Measurements from ENCODE around the gene MFSD1. TPM values are rescaled to one million over a fixed set of nuclear protein-coding genes. Genes with fewer than 3 reads are reported as not detected.

Gene MFSD1
- total and polyA plus RNA-seq, 5 donors from 2014 or later: 23.3 to 65.8 (median 52.9) TPM

GRCh38 chr3:158804441-158804840 lies 2.6 kb downstream of the MFSD1 start:
- DNase-seq (no peak), ATAC-seq (ENCODE audit: low read depth in 2 of 2) (no peak)
- H3K27ac ChIP-seq (ENCODE audit: insufficient read depth, low read length, poor library complexity, severe bottlenecking): no peak overlapping the region
- H3K4me1 ChIP-seq (ENCODE audit: control insufficient read depth, insufficient read depth, low read length, poor library complexity, severe bottlenecking): peaks cover 25% of the 10 kb centered on the region
- Mint-ChIP-seq H3K9me3 (peaks cover 0 to 3% (median 0%) of the 10 kb centered on the region in 7 donors), H3K4me1 (peaks cover 21 to 46% (median 25%) of the 10 kb centered on the region in 4 donors), H3K4me3 (peak overlapping the region in 2 of 4 donors; percentile 44 to 57), H3K36me3 (peaks cover 34% of the 10 kb centered on the region), H3K27me3 (no peaks in the 10 kb centered on the region), H3K27ac (no peak overlapping the region)
- no peak overlapping the region for H3K4me3 ChIP-seq (ENCODE audit: low read depth, low read length)
- H3K9me3 ChIP-seq (ENCODE audit: control insufficient read depth in 2 of 2, low read length in 2 of 2): no peaks in the 10 kb centered on the region
- H3K36me3 ChIP-seq (ENCODE audit: control insufficient read depth, insufficient read depth, low read length): peaks cover 29% of the 10 kb centered on the region
- H3K27me3 ChIP-seq (ENCODE audit: control insufficient read depth, insufficient read depth, low read length): no peaks in the 10 kb centered on the region

- H3K9me3 Mint-ChIP-seq: no peaks in the 10 kb centered on the region
- no peaks in the 10 kb centered on the region for H3K27me3 Mint-ChIP-seq
- H3K36me3 Mint-ChIP-seq: peaks cover 63% of the 10 kb centered on the region
- no peaks in the 10 kb centered on the region for H3K27me3 ChIP-seq (ENCODE audit: control insufficient read depth, insufficient read depth, low read length)
- H3K9me3 ChIP-seq (ENCODE audit: control insufficient read depth in 2 of 2, low read length in 2 of 2): no peaks in the 10 kb centered on the region
- DNase-seq (no peak), ATAC-seq (ENCODE audit: low read depth in 2 of 2) (no peak)
- no peak overlapping the region for H3K4me3 Mint-ChIP-seq
- no peak overlapping the region for H3K27ac ChIP-seq (ENCODE audit: insufficient read depth, low read length, poor library complexity, severe bottlenecking)
- H3K4me1 Mint-ChIP-seq: peaks cover 16 to 27% (median 19%) of the 10 kb centered on the region in 4 donors
- H3K36me3 ChIP-seq (ENCODE audit: control insufficient read depth, insufficient read depth, low read length): peaks cover 62% of the 10 kb centered on the region
- no peaks in the 10 kb centered on the region for H3K4me1 ChIP-seq (ENCODE audit: control insufficient read depth, insufficient read depth, low read length, poor library complexity, severe bottlenecking)
- no peak overlapping the region for H3K4me3 ChIP-seq (ENCODE audit: low read depth, low read length)
- no peak overlapping the region for H3K27ac Mint-ChIP-seq
Observed at GRCh38 chr3:158808697-158809096, 6.8 kb downstream of the MFSD1 start.

DNA sequence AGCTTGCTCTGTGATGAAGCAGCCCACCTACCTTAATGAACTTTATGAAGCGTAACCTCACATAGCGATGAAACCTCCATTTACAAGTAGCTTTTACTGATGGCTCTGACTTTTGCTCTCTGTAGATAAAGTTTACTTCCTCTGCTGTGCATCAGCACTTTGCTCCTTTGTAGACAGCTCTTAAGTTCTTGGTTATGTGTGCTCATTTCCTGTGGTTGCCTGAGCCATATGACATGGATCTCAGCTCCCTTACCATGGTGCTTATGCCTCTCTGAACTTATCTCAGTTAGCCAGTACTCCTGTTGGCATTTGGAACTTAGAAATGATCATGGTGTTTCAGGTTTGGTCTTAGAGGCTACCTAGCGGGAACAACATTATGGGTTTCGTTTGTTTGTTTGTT lies 7.8 kb downstream of the MFSD1 start:
- no peaks in the 10 kb centered on the region for H3K4me1 ChIP-seq (ENCODE audit: control insufficient read depth, insufficient read depth, low read length, poor library complexity, severe bottlenecking)
- no peaks in the 10 kb centered on the region for H3K9me3 Mint-ChIP-seq
- H3K27me3 ChIP-seq (ENCODE audit: control insufficient read depth, insufficient read depth, low read length): no peaks in the 10 kb centered on the region
- no peak overlapping the region for H3K4me3 Mint-ChIP-seq
- peaks cover 11 to 25% (median 18%) of the 10 kb centered on the region in 4 donors for H3K4me1 Mint-ChIP-seq
- H3K9me3 ChIP-seq (ENCODE audit: control insufficient read depth in 2 of 2, low read length in 2 of 2): no peaks in the 10 kb centered on the region
- no peaks in the 10 kb centered on the region for H3K27me3 Mint-ChIP-seq
- ATAC-seq (ENCODE audit: low read depth in 2 of 2) (peak in 1 of 2 donors; percentile 37), DNase-seq (peak in 1 of 3 donors; percentile 51)
- H3K27ac ChIP-seq (ENCODE audit: insufficient read depth, low read length, poor library complexity, severe bottlenecking): no peak overlapping the region
- H3K4me3 ChIP-seq (ENCODE audit: low read depth, low read length): no peak overlapping the region
- H3K27ac Mint-ChIP-seq: no peak overlapping the region
- peaks cover 69% of the 10 kb centered on the region for H3K36me3 ChIP-seq (ENCODE audit: control insufficient read depth, insufficient read depth, low read length)
- H3K36me3 Mint-ChIP-seq: peaks cover 64% of the 10 kb centered on the region

DNA sequence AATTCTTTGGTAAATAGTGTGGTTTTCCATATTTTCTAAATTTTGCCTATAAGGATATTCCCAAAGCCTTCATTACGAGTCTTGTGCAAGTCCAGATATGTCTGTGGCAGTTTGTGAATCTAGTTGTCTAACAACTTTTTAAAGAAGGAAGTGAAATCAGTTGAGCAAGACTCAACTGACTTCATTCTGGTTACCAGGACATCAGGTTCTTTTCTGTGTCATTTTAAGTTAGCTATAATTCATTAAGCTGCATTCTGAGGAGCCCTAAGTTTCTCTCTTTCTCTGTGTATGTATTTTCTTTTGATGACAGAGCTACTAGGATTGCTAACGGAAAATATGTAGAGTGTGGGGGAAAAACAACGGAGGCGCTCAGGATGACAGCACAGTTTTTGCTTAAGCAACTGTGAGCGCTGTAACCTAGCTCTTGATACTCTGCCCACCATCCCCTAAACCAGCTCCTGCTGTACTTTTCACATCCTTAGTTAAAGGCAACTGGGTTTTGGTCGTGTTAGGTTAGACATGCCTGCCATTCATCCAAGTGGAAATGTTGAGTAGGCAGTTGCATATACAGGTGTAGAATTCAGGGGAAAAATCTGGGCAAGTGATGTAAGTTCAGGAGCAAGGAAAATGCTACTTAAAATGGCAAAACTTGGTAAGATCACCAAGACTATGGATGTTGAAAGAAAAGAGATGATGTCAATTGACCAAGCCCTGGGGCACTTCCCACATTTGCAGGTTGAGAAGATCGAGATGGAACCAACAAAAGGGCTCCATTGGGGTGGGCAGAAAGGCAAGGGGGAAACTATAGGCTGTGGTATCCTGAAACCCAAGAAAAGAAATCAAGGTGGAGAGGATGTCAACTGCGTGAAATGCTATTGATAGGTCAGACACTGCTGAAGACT lies 9.2 kb downstream of the MFSD1 start:
- Histone ChIP-seq H3K4me1 (ENCODE audit: control insufficient read depth, insufficient read depth, low read length, poor library complexity, severe bottlenecking) (no peaks in the 10 kb centered on the region), H3K9me3 (ENCODE audit: control insufficient read depth in 2 of 2, low read length in 2 of 2) (no peaks in the 10 kb centered on the region), H3K27ac (ENCODE audit: insufficient read depth, low read length, poor library complexity, severe bottlenecking) (no peak overlapping the region), H3K4me3 (ENCODE audit: low read depth, low read length) (no peak overlapping the region), H3K27me3 (ENCODE audit: control insufficient read depth, insufficient read depth, low read length) (no peaks in the 10 kb centered on the region), H3K36me3 (ENCODE audit: control insufficient read depth, insufficient read depth, low read length) (peaks cover 74% of the 10 kb centered on the region)
- Mint-ChIP-seq H3K27ac (no peak overlapping the region), H3K4me3 (no peak overlapping the region), H3K36me3 (peaks cover 56% of the 10 kb centered on the region), H3K27me3 (no peaks in the 10 kb centered on the region), H3K9me3 (no peaks in the 10 kb centered on the region), H3K4me1 (peaks cover 7 to 16% (median 9%) of the 10 kb centered on the region in 4 donors)
- ATAC-seq (ENCODE audit: low read depth in 2 of 2): no peak
- no peak for DNase-seq

DNA sequence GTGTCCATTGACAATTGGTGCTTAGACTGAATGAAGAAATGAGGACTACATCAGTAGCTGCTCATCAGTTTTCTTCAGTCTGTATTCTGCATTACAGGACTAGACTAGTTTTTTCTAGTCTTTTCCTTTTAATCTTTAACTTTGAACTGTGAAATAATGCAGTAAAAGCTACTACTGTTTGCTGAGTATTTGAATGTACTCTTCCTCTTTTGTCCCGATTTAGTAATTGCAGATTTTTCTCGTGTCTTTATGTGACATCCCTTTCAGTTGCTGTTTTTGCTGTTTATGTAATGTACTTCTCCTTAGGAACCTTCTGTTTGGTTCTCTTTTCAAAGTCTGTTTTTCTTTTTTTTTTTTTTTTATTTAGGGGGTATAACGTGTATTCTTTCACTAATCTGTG lies 17.4 kb downstream of the MFSD1 start:
- Histone ChIP-seq H3K27ac (ENCODE audit: insufficient read depth, low read length, poor library complexity, severe bottlenecking) (no peak overlapping the region), H3K4me1 (ENCODE audit: control insufficient read depth, insufficient read depth, low read length, poor library complexity, severe bottlenecking) (no peaks in the 10 kb centered on the region), H3K27me3 (ENCODE audit: control insufficient read depth, insufficient read depth, low read length) (no peaks in the 10 kb centered on the region), H3K4me3 (ENCODE audit: low read depth, low read length) (no peak overlapping the region), H3K9me3 (ENCODE audit: control insufficient read depth in 2 of 2, low read length in 2 of 2) (no peaks in the 10 kb centered on the region), H3K36me3 (ENCODE audit: control insufficient read depth, insufficient read depth, low read length) (peaks cover 58% of the 10 kb centered on the region)
- Mint-ChIP-seq H3K36me3 (peaks cover 40% of the 10 kb centered on the region), H3K27ac (no peak overlapping the region), H3K9me3 (no peaks in the 10 kb centered on the region), H3K4me3 (no peak overlapping the region), H3K4me1 (peaks cover 0 to 16% (median 0%) of the 10 kb centered on the region in 4 donors), H3K27me3 (no peaks in the 10 kb centered on the region)
- DNase-seq (no peak), ATAC-seq (ENCODE audit: low read depth in 2 of 2) (no peak)

DNA sequence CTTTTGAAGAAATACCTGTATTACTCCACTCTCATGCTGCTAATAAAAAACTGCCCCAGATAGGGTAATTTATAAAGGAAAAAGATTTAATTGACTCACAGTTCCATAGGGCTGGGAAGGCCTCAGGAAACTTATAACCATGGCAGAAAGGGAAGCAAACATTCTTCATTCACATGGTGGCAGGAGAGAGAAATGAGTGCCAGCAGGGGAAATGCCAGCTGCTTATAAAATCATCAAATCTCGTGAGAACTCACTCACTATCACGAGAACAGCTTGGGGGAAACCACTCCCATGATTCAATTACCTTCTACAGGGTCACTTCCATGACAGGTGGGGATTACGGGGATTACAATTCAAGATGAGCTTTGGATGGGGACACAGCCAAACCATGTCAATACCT lies 18.7 kb downstream of the MFSD1 start:
- no peak for DNase-seq
- Mint-ChIP-seq H3K4me1 (peaks cover 0 to 16% (median 0%) of the 10 kb centered on the region in 4 donors), H3K4me3 (no peak overlapping the region), H3K9me3 (no peaks in the 10 kb centered on the region), H3K27me3 (no peaks in the 10 kb centered on the region), H3K27ac (no peak overlapping the region), H3K36me3 (peaks cover 44% of the 10 kb centered on the region)
- Histone ChIP-seq H3K9me3 (ENCODE audit: control insufficient read depth in 2 of 2, low read length in 2 of 2) (no peaks in the 10 kb centered on the region), H3K4me3 (ENCODE audit: low read depth, low read length) (no peak overlapping the region), H3K27me3 (ENCODE audit: control insufficient read depth, insufficient read depth, low read length) (no peaks in the 10 kb centered on the region), H3K4me1 (ENCODE audit: control insufficient read depth, insufficient read depth, low read length, poor library complexity, severe bottlenecking) (no peaks in the 10 kb centered on the region), H3K36me3 (ENCODE audit: control insufficient read depth, insufficient read depth, low read length) (peaks cover 57% of the 10 kb centered on the region), H3K27ac (ENCODE audit: insufficient read depth, low read length, poor library complexity, severe bottlenecking) (no peak overlapping the region)
- no peak for ATAC-seq (ENCODE audit: low read depth in 2 of 2)

DNA sequence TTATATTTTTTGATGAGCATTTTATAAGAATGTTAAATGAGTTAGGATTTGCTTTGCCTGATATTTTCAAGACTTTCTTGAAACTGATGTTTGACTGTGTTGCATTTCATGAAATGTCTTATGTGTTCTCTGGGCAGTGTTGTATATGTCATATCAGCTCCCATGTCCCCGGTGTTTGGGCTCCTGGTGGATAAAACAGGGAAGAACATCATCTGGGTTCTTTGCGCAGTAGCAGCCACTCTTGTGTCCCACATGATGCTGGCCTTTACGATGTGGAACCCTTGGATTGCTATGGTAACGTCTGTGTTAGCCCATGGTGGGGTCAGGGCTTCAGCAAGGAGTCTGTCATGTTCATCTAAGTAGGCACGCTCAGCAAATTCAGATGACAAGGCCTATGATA lies 20.0 kb downstream of the MFSD1 start:
- Mint-ChIP-seq H3K9me3 (no peaks in the 10 kb centered on the region), H3K27ac (no peak overlapping the region), H3K4me1 (peaks cover 0 to 16% (median 0%) of the 10 kb centered on the region in 4 donors), H3K4me3 (no peak overlapping the region), H3K36me3 (peaks cover 44% of the 10 kb centered on the region), H3K27me3 (no peaks in the 10 kb centered on the region)
- DNase-seq (no peak), ATAC-seq (ENCODE audit: low read depth in 2 of 2) (no peak)
- Histone ChIP-seq H3K36me3 (ENCODE audit: control insufficient read depth, insufficient read depth, low read length) (peaks cover 64% of the 10 kb centered on the region), H3K4me1 (ENCODE audit: control insufficient read depth, insufficient read depth, low read length, poor library complexity, severe bottlenecking) (no peaks in the 10 kb centered on the region), H3K4me3 (ENCODE audit: low read depth, low read length) (no peak overlapping the region), H3K27me3 (ENCODE audit: control insufficient read depth, insufficient read depth, low read length) (no peaks in the 10 kb centered on the region), H3K9me3 (ENCODE audit: control insufficient read depth in 2 of 2, low read length in 2 of 2) (no peaks in the 10 kb centered on the region), H3K27ac (ENCODE audit: insufficient read depth, low read length, poor library complexity, severe bottlenecking) (no peak overlapping the region)

DNA sequence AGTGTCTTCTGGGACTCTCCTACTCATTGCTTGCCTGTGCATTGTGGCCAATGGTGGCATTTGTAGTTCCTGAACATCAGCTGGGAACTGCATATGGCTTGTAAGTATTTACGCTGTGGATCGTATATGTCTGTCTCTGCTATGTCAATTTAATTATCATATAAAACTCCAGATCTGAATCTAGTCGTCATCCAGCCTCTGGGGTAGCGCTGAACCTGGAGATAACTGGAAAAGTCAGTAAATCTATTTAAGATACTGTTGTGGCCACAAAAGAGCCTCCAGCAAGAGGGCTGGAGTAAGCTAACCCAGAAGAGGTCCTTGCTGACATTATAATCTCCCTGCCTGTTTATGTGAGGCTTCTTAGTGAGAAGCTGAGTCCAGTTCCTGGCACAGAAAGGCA lies 21.6 kb downstream of the MFSD1 start:
- H3K27me3 ChIP-seq (ENCODE audit: control insufficient read depth, insufficient read depth, low read length): no peaks in the 10 kb centered on the region
- no peak overlapping the region for H3K4me3 ChIP-seq (ENCODE audit: low read depth, low read length)
- no peak overlapping the region for H3K27ac ChIP-seq (ENCODE audit: insufficient read depth, low read length, poor library complexity, severe bottlenecking)
- H3K9me3 ChIP-seq (ENCODE audit: control insufficient read depth in 2 of 2, low read length in 2 of 2): no peaks in the 10 kb centered on the region
- no peak overlapping the region for H3K4me3 Mint-ChIP-seq
- peaks cover 0 to 12% (median 0%) of the 10 kb centered on the region in 4 donors for H3K4me1 Mint-ChIP-seq
- H3K9me3 Mint-ChIP-seq: no peaks in the 10 kb centered on the region
- peaks cover 46% of the 10 kb centered on the region for H3K36me3 Mint-ChIP-seq
- ATAC-seq (ENCODE audit: low read depth in 2 of 2) (no peak), DNase-seq (no peak)
- no peak overlapping the region for H3K27ac Mint-ChIP-seq
- no peaks in the 10 kb centered on the region for H3K27me3 Mint-ChIP-seq
- H3K4me1 ChIP-seq (ENCODE audit: control insufficient read depth, insufficient read depth, low read length, poor library complexity, severe bottlenecking): no peaks in the 10 kb centered on the region
- peaks cover 74% of the 10 kb centered on the region for H3K36me3 ChIP-seq (ENCODE audit: control insufficient read depth, insufficient read depth, low read length)

All from CD4-positive, CD25-positive, alpha-beta regulatory T cell (primary cell).